ENCODE results near the gene SCN5A.

- TF ChIP-seq CTCF (IDR thresholded peaks at IDR 0.05) (no peak), POLR2A (IDR thresholded peaks at IDR 0.05) (no peak)
Observed at GRCh38 chr3:38638354-38638753, 11.1 kb downstream of the SCN5A start.
